ENCODE measurements around the gene RABEP2. TPM values are rescaled to one million over a fixed set of nuclear protein-coding genes. Genes with fewer than 3 reads are reported as not detected.

The RABEP2 gene
- total RNA-seq, 1 donor from 2014 or later = 18.8 TPM

- no peaks in the 10 kb centered on the region for H3K36me3 ChIP-seq
- no peaks in the 10 kb centered on the region for H3K27me3 ChIP-seq (ENCODE audit: low read depth)
- H3K9me3 ChIP-seq = no peaks in the 10 kb centered on the region
- TF ChIP-seq, protein P1, sequence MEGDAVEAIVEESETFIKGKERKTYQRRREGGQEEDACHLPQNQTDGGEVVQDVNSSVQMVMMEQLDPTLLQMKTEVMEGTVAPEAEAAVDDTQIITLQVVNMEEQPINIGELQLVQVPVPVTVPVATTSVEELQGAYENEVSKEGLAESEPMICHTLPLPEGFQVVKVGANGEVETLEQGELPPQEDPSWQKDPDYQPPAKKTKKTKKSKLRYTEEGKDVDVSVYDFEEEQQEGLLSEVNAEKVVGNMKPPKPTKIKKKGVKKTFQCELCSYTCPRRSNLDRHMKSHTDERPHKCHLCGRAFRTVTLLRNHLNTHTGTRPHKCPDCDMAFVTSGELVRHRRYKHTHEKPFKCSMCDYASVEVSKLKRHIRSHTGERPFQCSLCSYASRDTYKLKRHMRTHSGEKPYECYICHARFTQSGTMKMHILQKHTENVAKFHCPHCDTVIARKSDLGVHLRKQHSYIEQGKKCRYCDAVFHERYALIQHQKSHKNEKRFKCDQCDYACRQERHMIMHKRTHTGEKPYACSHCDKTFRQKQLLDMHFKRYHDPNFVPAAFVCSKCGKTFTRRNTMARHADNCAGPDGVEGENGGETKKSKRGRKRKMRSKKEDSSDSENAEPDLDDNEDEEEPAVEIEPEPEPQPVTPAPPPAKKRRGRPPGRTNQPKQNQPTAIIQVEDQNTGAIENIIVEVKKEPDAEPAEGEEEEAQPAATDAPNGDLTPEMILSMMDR (IDR thresholded peaks at IDR 0.05) = no peak
- ATAC-seq (peak; percentile 98), DNase-seq (peak; percentile 90)
- H3K27ac ChIP-seq = no peak overlapping the region
- intact Hi-C loops (cut with DNase I) = no loop called here
- H3K4me1 ChIP-seq = peaks cover 7% of the 10 kb centered on the region
- peak overlapping the region; percentile 39 for H3K4me3 ChIP-seq
Observed at GRCh38 chr16:28935924-28936783, 11.1 kb upstream of the RABEP2 start.

GRCh38 chr16:28935346-28935745 is 10.3 kb upstream of the RABEP2 start:
- intact Hi-C loops (cut with DNase I) = no loop called here
- TF ChIP-seq, protein P1 (IDR thresholded peaks at IDR 0.05) = no peak
- no peak overlapping the region for H3K4me3 ChIP-seq

GRCh38 chr16:28933171-28933570 is 8.1 kb upstream of the RABEP2 start:
- Histone ChIP-seq H3K36me3 (no peaks in the 10 kb centered on the region), H3K27ac (no peak overlapping the region), H3K27me3 (ENCODE audit: low read depth) (no peaks in the 10 kb centered on the region), H3K4me1 (peaks cover 7% of the 10 kb centered on the region), H3K9me3 (no peaks in the 10 kb centered on the region), H3K4me3 (no peak overlapping the region)
- ATAC-seq = no peak
- DNase-seq = no peak
- intact Hi-C loops (cut with DNase I) = no loop called here
- TF ChIP-seq, protein P1 (IDR thresholded peaks at IDR 0.05) = no peak

More at GRCh38 chr16:28935346-28935745, 10.3 kb upstream of the RABEP2 start:
- no peaks in the 10 kb centered on the region for H3K27me3 ChIP-seq (ENCODE audit: low read depth)
- H3K4me1 ChIP-seq = peaks cover 7% of the 10 kb centered on the region
- H3K9me3 ChIP-seq = no peaks in the 10 kb centered on the region
- H3K27ac ChIP-seq = no peak overlapping the region
- no peak for DNase-seq
- ATAC-seq = no peak
- H3K36me3 ChIP-seq = no peaks in the 10 kb centered on the region

GRCh38 chr16:28932339-28933141 is 7.5 kb upstream of the RABEP2 start:
- Histone ChIP-seq H3K9me3 (no peaks in the 10 kb centered on the region), H3K27ac (no peak overlapping the region), H3K4me1 (peaks cover 7% of the 10 kb centered on the region), H3K36me3 (no peaks in the 10 kb centered on the region), H3K4me3 (no peak overlapping the region), H3K27me3 (ENCODE audit: low read depth) (no peaks in the 10 kb centered on the region)
- TF ChIP-seq, protein P1 (IDR thresholded peaks at IDR 0.05) = no peak
- DNase-seq (no peak), ATAC-seq (no peak)
- intact Hi-C loops (cut with DNase I) = no loop called here

- H3K27me3 ChIP-seq (ENCODE audit: low read depth) = no peaks in the 10 kb centered on the region
- peaks cover 7% of the 10 kb centered on the region for H3K4me1 ChIP-seq
- H3K4me3 ChIP-seq = no peak within 1 kb of the TSS
- TF ChIP-seq, protein P1 (IDR thresholded peaks at IDR 0.05) = no peak
- H3K36me3 ChIP-seq = no peaks in the 10 kb centered on the region
- H3K27ac ChIP-seq = no peak within 1 kb of the TSS
- H3K9me3 ChIP-seq = no peaks in the 10 kb centered on the region
- ATAC-seq = no peak
- intact Hi-C loops (cut with DNase I) = no loop called here
- DNase-seq = no peak
Observed at GRCh38 chr16:28931801-28932225, 6.8 kb upstream of the RABEP2 start, which contains the start of gene CD19. TSS of gene CD19 (plus strand) at chr16:28931971. CDS start at chr16:28932001, 30 bp downstream.
